Measurements from ENCODE around the gene LMNA. TPM values are rescaled to one million over a fixed set of nuclear protein-coding genes. Genes with fewer than 3 reads are reported as not detected.
A peak's percentile ranks its signal among the peaks of the same experiment; 100 is the strongest.
"Not testable (repeated sequence)": the region's sequence is repeated elsewhere in the genome, so short reads cannot be mapped to it uniquely, and the experiment has no call there.

LMNA gene
- total RNA-seq, 1 donor: 280 TPM

DNA sequence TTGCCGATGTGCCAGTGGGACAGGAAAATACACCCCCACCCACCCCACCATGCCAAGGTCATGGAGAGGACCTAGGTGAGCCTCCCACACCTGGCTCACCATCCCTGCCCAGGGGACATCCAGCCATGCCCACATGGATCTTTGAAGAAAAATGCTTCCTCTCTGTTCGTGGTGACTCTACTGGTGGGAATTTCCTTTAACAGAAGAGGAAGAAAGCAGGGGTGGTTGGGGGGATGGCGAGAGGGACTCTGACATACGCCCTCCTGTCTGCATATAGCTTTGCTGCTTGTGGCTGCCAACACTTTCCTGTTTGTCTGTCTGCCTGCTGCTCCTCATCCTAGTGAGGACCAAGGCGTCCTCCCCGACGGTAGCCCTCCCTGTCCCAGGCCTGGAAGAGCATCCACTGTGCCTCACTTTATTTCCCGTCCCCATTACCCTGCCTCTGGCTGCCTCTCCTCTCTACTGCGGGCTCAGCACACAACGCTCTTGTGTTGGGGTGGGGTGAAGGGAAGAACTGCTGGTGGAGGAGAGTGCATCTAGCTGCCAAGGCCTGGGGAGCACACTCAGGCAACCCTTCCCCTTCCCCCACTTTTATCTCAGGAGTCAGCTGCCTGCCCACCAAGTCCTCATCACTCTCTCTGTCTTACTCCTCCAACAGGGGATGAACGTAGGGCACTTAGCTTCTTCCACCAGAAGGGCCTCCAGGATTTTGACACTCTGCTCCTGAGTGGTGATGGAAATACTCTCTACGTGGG lies 41.4 kb downstream of the LMNA start:
- DNase-seq (ENCODE audit: low read depth in 2 of 3, low spot score in 2 of 3): no peak

DNA sequence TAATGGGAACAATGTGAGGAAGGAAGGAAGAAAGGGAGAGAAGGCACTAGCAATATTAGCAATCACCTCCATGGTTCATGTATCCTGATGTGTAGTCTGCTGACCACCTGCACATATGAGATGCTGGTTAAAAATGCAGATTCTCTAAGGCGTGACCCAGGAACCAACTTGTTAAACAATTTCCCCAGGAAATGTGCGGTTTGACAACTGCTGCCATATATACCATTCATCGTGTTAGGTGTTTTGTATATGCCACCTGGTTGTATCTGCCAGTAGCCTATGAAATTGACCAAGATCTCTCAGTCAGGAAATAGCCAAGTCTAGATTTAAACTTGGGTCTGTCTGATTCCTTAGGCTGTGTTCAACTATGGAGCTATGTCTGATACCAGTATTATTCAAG lies 43.0 kb downstream of the LMNA start:
- no peak for DNase-seq (ENCODE audit: low read depth in 2 of 3, low spot score in 2 of 3)

DNA sequence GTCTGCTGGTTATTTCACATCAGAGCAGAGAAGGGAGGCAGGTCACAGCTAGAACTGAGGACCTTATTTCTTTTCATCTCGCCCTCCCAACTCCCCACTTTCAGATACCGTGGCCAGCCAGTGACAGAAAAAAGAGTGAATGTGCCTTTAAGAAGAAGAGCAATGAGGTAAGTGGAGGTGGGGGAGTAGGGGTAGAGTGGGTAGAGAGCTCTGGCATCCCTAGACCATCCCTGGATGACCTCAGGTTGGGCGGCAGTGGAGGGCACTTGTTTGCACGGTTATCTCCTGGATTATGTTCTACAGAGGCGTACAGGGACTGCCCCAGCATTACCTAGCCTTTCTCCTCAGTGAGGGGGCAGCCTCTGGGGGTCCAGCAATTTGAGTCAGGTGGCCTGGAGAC lies 43.5 kb downstream of the LMNA start:
- no peak for DNase-seq (ENCODE audit: low read depth in 2 of 3, low spot score in 2 of 3)

- DNase-seq (ENCODE audit: low read depth in 2 of 3, low spot score in 2 of 3): no peak
Measured at GRCh38 chr1:156160000-156160742, 45.7 kb downstream of the LMNA start.

- peak in 2 of 3 donors; percentile 77 to 86 for DNase-seq (ENCODE audit: low read depth in 2 of 3, low spot score in 2 of 3)
Measured at GRCh38 chr1:156160743-156161171, 46.2 kb downstream of the LMNA start.

DNA sequence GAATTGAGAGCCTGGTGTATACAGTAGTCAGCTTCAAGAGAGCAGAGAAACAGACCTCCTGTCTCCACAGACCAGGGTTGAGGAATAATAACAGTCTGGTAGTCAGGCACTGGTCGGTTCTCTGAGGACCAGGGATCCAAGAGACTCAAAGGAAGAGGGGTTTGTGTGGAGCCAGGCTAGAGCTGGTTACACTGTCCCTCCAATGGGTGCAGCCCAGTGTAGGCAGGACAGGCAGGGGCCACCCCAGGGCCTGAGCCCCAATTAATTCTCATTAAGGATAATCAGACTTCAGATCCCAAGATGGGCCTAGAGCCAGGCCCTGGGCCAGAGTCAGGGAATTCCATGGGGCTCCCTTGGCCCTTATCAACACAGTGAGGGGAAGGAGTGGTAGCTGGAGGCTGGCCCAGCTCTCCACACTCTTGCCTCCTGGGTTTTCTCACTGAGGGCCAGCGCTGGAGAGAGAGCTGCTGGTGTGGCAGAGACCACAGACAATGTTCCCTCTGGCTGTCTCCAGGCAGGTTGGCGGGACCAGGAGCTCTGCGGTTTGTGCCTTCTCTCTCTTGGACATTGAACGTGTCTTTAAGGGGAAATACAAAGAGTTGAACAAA lies 48.0 kb downstream of the LMNA start:
- DNase-seq (ENCODE audit: low read depth in 2 of 3, low spot score in 2 of 3): no peak

DNA sequence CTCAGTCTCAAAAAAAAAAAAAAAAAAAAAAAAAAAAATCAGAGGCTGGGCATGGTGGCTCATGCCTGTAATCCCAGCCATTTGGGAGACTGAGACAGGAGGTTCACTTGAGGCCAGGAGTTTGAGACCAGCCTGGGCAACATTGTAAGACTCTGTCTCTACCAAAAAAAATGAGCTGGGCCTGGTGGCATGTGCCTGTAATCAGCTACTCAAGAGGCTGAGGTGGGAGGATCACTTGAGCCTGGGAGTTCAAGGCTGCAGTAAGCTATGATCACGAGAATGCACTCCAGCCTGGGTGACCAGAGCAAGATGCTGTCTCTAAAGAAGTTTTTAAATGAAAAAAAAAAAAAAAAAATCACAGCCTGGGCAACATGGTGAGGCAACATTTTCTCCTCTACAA lies 49.2 kb downstream of the LMNA start:
- no peak for DNase-seq (ENCODE audit: low read depth in 2 of 3, low spot score in 2 of 3)

DNA sequence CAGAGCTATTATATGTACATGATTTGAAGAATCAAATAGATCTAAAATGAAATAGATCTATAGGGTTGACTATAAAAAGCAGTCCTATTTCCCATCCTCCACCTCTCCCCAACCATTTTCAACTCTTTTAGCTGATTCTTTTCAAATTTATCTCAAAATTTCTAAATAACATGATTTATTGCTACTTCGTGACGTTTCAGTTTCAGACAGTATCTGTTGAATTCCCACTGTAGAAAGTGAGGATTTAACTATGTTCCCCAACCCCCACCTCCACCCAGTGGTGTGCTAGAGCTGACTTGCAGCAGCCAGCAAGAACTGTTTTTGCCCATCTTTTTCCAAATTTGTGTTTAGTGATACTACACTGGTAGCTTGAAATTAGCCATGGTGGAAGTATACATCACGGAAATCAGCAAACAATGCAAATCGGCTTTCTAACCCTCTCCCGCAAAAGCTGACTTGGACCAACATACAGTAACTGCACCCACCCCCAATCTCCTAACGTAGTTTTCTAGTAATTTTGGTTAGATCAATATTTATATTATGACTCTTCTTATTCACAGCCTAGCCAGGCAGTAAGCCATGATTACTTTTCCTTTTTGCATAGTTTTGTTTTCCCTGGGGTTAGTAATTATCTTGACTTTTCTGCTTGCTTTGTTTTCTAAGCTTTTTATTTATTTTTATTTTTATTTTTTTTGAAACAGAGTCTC lies 49.8 kb downstream of the LMNA start:
- DNase-seq (ENCODE audit: low read depth in 2 of 3, low spot score in 2 of 3): no peak

DNA sequence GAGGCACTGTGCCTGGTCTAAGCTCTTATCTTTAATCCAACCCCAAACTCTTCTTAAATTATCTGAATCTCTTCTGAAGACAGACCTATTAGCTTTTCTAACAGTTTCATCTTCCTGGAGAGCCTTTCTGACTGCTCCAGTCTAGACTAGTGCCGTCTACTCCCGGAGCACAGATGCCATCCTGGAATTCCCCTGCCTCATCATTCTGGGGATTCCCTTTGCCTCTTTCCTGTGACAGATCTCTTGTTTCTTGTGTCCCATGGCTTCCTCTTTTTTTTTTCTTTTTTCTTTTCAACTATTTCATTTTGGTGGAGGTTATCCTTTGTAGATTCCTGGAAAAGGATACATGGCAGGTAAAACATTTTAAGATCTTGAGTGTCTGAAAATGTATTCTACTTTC lies 50.6 kb downstream of the LMNA start:
- no peak for DNase-seq (ENCODE audit: low read depth in 2 of 3, low spot score in 2 of 3)

GRCh38 chr1:156167536-156167935 lies 53.0 kb downstream of the LMNA start:
- no peak for DNase-seq (ENCODE audit: low read depth in 2 of 3, low spot score in 2 of 3)

DNA sequence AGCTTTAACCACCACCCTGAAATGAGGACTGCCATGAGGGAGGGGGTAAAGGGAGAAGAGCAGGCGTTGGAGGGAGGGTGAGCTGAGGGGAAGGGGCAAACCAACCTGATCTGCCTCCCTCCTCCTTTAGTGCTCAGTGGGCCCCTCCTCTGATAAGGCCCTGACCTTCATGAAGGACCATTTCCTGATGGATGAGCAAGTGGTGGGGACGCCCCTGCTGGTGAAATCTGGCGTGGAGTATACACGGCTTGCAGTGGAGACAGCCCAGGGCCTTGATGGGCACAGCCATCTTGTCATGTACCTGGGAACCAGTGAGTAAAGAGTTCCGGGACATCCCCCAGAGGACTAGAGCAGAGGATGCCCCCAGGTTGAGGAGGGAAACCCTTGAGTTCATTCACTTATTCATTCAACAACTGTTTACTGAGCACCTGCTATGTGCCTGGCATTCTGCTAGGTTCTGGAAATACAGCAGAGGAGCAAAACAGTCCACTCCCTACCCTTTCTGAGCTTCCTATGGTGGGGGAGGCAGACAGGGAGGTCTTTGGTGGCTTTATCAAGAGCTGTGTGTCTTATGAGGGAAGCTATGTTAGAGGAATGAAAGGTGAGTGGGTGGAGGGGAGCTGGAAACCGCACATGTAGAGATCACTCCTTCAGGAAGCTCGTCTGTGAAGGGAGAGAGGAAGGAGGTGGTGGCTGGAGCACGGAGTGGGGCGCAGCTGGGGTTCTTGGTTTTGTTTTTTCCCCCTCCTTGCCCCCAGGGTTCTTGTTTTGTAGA lies 58.4 kb downstream of the LMNA start:
- DNase-seq (ENCODE audit: low read depth in 2 of 3, low spot score in 2 of 3): no peak

DNA sequence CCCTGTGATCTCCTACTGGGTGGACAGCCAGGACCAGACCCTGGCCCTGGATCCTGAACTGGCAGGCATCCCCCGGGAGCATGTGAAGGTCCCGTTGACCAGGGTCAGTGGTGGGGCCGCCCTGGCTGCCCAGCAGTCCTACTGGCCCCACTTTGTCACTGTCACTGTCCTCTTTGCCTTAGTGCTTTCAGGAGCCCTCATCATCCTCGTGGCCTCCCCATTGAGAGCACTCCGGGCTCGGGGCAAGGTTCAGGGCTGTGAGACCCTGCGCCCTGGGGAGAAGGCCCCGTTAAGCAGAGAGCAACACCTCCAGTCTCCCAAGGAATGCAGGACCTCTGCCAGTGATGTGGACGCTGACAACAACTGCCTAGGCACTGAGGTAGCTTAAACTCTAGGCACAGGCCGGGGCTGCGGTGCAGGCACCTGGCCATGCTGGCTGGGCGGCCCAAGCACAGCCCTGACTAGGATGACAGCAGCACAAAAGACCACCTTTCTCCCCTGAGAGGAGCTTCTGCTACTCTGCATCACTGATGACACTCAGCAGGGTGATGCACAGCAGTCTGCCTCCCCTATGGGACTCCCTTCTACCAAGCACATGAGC lies 62.2 kb downstream of the LMNA start:
- DNase-seq (ENCODE audit: low read depth in 2 of 3, low spot score in 2 of 3): no peak

DNA sequence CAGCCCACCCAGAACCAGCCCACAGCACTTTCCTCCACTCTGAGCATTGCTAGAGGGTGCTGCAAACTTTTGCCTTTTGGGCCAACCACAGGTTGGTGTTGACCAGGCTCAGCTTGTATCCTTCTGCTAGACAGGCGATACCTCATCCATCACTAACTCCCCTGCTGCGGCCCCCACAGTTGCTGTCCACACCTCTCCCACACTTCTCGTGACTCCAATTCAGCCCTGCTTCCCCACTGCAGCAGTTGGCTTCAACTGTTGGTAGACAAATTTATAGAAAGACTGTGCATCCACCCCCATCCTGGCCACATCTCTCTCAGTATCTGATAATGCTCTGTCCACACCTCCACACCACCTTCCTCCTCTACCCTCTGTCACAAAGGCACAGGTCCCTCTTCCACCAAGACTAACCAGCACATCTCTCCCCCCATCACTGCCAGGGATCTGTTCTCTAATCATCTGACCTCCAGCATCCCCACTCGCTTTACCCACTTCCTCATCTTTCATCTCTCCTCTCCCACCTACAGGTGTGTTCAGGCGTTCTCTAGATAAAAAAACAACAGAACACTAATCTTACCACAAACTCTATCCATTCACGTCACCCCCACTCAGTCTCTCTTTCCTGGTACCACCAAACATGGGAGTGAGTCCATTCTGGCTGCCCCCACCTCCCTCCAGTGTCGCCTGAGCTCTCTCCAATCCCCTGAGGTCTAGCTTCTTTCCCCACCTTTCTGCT lies 63.6 kb downstream of the LMNA start:
- no peak for DNase-seq (ENCODE audit: low read depth in 2 of 3, low spot score in 2 of 3)

DNA sequence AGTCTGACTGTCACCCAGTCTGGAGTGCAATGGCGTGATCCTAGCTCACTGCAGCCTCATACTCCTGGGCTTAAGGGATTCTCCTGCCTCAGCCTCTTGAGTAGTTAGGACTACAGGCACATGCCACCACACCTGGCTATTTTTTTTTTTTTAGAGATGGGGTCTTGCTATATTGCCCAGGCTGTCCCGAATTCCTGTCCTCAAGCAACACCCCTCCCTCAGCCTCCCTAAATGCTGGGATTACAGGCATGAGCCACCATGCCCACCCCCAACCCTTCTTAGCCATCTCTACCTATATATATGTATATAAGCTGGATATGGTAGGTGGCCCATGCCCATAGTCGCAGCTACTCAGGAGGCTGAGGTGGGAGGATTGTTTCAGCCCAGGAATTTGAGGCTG lies 66.0 kb downstream of the LMNA start:
- no peak for DNase-seq (ENCODE audit: low read depth in 2 of 3, low spot score in 2 of 3)

DNA sequence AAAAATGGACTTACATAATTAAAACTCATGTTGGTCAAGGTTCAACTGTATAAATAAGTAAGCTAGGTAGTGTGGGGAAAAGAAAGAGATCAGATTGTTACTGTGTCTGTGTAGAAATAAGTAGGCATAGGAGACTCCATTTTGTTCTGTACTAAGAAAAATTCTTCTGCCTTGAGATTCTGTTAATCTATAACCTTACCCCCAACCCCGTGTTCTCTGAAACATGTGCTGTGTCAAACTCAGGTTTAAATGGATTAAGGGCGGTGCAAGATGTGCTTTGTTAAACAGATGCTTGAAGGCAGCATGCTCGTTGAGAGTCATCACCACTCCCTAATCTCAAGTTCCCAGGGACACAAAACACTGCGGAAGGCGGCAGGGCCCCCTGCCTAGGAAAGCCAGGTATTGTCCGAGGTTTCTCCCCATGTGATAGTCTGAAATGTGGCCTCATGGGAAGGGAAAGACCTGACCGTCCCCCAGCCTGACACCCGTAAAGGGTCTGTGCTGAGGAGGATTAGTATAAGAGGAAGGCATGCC lies 66.9 kb downstream of the LMNA start:
- DNase-seq (ENCODE audit: low read depth in 2 of 3, low spot score in 2 of 3): not testable (repeated sequence)

GRCh38 chr1:156182010-156182779 lies 67.7 kb downstream of the LMNA start:
- not testable (repeated sequence) for DNase-seq (ENCODE audit: low read depth in 2 of 3, low spot score in 2 of 3)

- not testable (repeated sequence) for DNase-seq (ENCODE audit: low read depth in 2 of 3, low spot score in 2 of 3)
Measured at GRCh38 chr1:156186347-156187177, 72.1 kb downstream of the LMNA start.

All from hematopoietic multipotent progenitor cell (in vitro differentiated cells).